Activated naive CD4-positive, alpha-beta T cell treated with Interleukin-2 at 50 U/mL for 16 hours (primary cell): ENCODE results near the gene LGI4.

Experiments used
- DNase-seq: peaks from one replicate; pipeline ENCODE4 v3.0.0-alpha.2; 2020

LGI4 gene

GRCh38 chr19:35084509-35084762 lies 50.4 kb downstream of the LGI4 start:
- no peak for DNase-seq

GRCh38 chr19:35083691-35084508 lies 51.0 kb downstream of the LGI4 start:
- no peak for DNase-seq

DNA sequence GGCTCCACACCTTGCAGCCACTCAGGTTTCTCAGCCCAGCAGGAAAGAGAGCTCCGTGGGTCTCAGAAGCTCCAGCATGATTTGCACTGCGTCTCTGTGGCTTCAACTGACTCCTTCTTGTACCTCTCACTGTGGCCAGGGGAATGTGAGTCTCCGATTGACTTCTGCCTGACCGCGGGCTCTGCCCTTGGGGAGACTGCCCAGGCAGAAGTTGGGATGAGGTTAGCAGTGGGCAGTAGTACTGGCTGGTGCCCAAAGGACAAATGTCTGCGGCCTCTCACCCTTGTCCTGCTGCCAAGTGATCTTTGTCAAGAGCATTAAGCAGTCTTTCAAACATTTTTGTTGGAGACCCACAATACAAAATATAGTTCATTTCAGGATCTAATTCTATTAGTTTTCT lies 53.7 kb downstream of the LGI4 start:
- DNase-seq: no peak

GRCh38 chr19:35080613-35081170 lies 54.2 kb downstream of the LGI4 start:
- DNase-seq: no peak

DNA sequence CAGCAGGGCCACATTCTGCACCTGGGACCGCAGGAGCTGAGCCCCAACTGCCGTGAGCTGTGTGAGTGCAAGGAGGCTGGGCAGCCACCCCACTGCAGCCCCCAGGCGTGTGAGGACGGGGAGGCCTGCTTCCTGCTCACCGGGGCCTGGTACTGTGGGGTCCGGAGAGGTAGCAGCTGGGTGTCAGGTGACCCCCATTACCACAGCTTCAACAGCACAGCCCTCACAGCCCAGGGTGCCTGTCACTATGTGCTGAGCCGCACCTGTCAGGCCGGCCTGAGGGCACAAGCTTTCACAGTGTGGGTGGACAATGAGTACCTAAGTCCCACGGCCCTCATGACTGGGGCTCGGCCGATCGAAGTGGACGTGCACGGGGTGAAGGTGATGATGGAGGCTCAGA lies 55.0 kb downstream of the LGI4 start:
- DNase-seq: no peak

GRCh38 chr19:35077411-35078223 lies 57.2 kb downstream of the LGI4 start:
- DNase-seq: no peak

- DNase-seq: no peak
These were observed 58.2 kb downstream of the LGI4 start for GRCh38 chr19:35076657-35077056.

DNA sequence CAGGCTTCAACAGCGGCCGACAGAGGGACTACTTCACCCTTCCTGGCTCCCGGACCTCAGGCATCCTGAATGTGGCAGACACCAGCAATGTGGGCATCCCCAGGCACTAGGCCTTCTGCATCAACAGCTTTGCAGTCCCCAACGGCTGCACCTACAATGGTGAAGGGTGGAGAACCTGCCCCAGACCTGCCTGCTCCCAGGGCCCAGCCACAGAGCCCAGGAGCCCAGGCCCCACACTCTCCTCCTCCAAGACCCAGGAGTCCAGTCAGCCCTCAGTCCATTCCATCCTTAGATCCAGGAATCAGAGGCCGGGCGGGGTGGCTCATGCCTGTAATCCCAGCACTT lies 58.9 kb downstream of the LGI4 start:
- DNase-seq: no peak

GRCh38 chr19:35075202-35076025 lies 59.4 kb downstream of the LGI4 start:
- no peak for DNase-seq
